ENCODE measurements around the gene SERPINE3. TPM values are rescaled to one million over a fixed set of nuclear protein-coding genes. Genes with fewer than 3 reads are reported as not detected.
A peak's percentile ranks its signal among the peaks of the same experiment; 100 is the strongest.

The SERPINE3 gene
- polyA plus RNA-seq, 1 donor from 2014 or later = not detected

DNA sequence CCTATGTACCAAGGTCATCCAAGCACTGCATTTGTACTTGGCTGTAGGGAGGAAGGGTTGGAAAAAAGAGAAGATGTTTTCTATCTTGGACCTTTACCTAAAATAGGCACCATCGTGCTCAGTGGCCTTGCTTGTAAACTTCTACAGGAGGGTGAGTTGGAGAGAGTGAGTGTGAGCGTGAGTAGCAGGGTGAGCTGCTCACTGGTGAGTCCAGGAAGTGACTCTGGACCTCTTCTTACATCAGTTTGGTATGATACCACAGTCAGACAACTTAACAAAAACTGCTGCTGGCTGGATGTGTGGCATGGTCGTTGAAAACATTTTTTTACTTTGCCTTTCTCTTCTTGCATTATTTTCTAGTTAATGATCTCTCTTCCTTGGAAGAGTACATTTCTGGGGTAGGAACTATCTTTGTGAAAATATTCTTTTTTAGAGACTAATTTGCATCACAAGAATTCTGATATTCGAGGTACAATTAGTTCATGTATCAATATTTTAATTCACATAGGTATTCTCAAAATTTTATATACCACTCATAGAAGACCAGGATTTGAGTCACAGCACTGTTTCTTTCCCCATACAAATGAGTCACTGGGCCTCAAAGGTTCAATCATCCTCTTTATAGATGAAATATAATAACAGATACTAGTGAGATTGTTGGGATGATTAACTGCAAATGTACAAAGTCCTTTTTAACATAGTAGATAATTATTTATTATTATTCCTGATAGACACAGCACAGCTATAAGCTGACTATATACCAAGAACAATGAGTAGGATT lies 651 bp downstream of the SERPINE3 start:
- H3K36me3 Mint-ChIP-seq = no peaks in the 10 kb centered on the region
- peaks cover 1% of the 10 kb centered on the region for H3K27me3 Mint-ChIP-seq
- no peaks in the 10 kb centered on the region for H3K9me3 Mint-ChIP-seq
- peak overlapping the region in 1 of 3 donors; percentile 22 for H3K27ac Mint-ChIP-seq
- H3K4me1 Mint-ChIP-seq = no peaks in the 10 kb centered on the region
- H3K4me3 Mint-ChIP-seq = no peak overlapping the region

DNA sequence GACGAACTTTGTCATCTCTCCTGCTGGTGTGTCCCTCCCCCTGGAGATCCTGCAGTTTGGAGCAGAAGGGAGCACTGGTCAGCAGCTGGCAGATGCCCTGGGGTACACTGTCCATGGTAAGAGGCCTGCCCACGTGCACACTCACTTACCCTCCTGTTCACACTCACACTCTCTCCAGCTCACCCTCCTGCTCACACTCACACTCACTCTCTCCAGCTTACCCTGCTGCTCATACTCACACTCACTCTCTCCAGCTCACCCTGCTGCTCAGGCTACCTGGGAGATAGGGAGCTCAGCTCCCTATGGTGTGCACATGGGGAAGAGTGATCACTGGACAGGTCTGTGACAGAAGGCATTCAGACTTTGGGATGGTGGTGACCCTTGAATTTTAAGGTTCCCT lies 1.7 kb downstream of the SERPINE3 start:
- H3K27ac Mint-ChIP-seq = no peak overlapping the region
- no peaks in the 10 kb centered on the region for H3K36me3 Mint-ChIP-seq
- H3K27me3 Mint-ChIP-seq = peaks cover 1% of the 10 kb centered on the region
- H3K4me1 Mint-ChIP-seq = no peaks in the 10 kb centered on the region
- no peak overlapping the region for H3K4me3 Mint-ChIP-seq
- no peaks in the 10 kb centered on the region for H3K9me3 Mint-ChIP-seq

DNA sequence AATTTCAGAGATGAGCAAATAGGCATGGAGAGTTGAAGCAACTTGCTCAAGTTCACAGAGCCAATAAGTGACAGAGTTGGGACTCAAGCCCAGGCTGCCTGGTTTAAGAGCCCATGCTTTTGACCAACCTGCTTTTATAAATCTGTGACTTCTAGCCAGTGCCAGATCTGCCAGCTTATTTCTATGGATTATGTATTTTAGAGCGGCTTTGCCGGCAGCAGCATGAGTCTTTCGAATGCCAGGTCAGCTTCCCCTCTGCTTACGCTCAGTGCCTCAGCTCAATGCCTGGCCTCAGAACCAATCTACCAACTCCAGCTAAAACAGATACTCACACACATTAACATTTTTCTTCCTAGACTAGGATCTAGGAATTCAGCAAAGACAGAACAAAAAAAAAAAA lies 2.3 kb downstream of the SERPINE3 start:
- peaks cover 1% of the 10 kb centered on the region for H3K27me3 Mint-ChIP-seq
- no peaks in the 10 kb centered on the region for H3K4me1 Mint-ChIP-seq
- H3K4me3 Mint-ChIP-seq = no peak overlapping the region
- no peaks in the 10 kb centered on the region for H3K36me3 Mint-ChIP-seq
- H3K27ac Mint-ChIP-seq = no peak overlapping the region
- no peaks in the 10 kb centered on the region for H3K9me3 Mint-ChIP-seq

DNA sequence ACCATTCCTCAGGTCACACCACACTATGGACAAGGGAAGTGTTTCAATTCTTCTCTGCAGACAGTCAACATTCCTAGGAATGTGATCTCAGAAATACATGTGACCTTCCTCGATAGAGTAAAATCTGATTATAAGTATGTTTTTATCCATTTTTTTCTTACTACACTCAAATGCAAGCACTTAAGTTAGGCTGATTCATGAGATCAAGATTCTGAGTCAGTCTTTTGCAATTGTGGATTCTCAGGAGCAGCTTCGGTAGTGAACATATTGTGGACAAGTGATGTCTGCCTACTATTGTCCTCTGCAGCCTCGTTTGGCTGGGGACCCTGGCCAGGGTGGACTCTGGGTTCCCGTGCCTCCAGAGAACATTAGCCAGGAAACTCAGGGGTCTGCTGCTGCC lies 3.2 kb downstream of the SERPINE3 start:
- Mint-ChIP-seq H3K4me1 (no peaks in the 10 kb centered on the region), H3K4me3 (no peak overlapping the region), H3K27me3 (no peaks in the 10 kb centered on the region), H3K9me3 (no peaks in the 10 kb centered on the region), H3K27ac (no peak overlapping the region), H3K36me3 (no peaks in the 10 kb centered on the region)

DNA sequence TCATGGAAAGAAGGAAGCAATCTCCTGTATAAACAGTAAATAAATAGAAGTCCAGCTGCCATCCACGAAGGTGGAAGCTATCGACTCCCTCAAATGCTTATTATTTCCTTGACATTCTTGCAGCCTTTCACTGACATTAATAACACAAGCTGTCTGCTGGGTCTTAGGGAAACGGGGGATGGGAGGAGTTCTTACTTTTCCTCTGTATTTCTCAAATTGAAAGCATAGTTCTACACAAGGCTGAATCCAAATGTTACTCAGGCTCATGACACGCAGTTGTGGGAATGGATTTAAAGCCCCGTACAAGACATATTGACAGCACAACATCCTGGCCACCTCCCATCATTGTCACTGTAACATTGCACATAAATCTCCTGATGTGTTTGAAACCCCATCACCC lies 4.0 kb downstream of the SERPINE3 start:
- Mint-ChIP-seq H3K36me3 (no peaks in the 10 kb centered on the region), H3K4me3 (no peak overlapping the region), H3K27me3 (no peaks in the 10 kb centered on the region), H3K4me1 (no peaks in the 10 kb centered on the region), H3K9me3 (no peaks in the 10 kb centered on the region), H3K27ac (no peak overlapping the region)

DNA sequence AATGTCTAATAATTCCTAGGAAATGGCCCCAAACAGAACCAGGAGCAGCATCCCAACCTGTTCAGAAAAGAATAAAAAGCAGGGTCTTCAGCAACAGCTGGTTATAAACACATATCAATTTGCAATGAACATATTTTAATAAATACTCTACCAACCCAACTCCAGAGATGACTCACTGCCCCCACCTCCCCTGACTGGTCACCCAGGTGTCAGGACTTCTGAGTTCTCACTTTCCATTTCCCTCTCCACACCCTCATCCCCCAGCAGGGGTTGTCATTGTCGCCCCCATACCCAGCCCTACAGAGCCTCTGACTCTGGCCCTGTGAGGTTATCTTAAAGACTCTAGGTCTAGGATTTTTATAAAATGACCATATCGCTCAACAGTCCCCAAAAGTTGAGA lies 6.9 kb downstream of the SERPINE3 start:
- Mint-ChIP-seq H3K9me3 (peaks cover 0 to 5% (median 0%) of the 10 kb centered on the region in 3 donors), H3K27ac (no peak overlapping the region), H3K27me3 (no peaks in the 10 kb centered on the region), H3K36me3 (peaks cover 1% of the 10 kb centered on the region), H3K4me1 (no peaks in the 10 kb centered on the region), H3K4me3 (peak overlapping the region in 1 of 4 donors; percentile 53)

DNA sequence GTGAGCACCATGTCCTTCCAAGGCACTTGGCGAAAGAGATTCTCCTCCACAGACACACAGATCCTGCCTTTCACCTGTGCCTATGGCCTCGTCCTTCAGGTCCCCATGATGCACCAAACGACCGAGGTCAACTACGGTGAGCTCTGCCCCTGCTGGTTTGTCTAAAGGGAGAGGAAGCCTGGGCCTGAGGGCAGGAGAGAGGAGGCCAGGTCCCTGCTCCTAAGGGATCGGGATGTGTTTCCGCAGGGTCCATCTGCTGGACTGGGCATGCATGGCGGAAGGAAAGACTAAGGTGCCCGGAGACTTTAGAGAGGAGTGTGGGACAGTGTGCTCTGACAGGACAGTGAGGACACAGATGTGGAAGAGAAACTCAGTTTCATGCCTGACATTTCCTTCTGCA lies 7.6 kb downstream of the SERPINE3 start:
- H3K27me3 Mint-ChIP-seq = no peaks in the 10 kb centered on the region
- no peak overlapping the region for H3K4me3 Mint-ChIP-seq
- no peak overlapping the region for H3K27ac Mint-ChIP-seq
- peaks cover 0 to 5% (median 0%) of the 10 kb centered on the region in 3 donors for H3K9me3 Mint-ChIP-seq
- peaks cover 5% of the 10 kb centered on the region for H3K36me3 Mint-ChIP-seq
- no peaks in the 10 kb centered on the region for H3K4me1 Mint-ChIP-seq

DNA sequence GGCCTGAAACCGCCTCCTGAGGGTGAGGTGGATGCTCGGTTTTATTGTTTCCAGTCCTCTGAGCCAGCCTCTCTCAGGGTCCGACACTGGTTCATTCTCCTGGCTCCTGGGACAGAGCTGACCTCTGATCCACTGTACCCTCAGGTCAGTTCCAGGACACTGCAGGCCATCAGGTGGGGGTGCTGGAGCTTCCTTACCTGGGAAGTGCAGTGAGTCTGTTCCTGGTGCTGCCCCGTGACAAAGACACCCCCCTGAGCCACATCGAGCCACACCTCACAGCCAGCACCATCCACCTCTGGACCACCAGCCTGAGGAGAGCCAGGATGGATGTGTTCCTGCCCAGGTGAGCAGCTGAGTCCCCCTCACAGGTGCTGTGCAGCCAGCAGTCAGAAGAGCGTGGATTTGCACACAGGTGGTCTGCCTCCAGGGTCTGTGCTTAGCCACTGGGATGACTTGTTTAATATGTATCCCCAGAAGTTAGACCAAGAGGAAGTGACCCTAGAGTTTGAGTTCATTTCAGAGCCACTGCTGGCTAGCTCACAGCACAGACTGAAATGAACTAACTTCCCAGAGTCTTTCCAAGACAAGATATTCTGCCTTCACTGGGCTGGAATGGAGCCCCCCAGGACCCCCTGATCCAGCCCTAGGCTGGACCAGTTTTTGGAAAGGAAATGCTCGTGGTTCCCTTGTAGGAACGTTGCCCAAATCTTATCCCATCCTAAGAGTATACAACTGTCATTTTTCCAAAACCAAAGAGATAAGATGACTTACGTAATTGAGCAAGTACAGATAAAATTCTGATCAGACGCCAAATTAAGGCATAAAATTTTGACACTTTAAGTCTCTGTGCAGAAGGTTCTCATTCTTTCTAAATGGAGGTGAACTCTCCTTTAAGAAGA lies 8.8 kb downstream of the SERPINE3 start:
- H3K36me3 Mint-ChIP-seq = peaks cover 7% of the 10 kb centered on the region

DNA sequence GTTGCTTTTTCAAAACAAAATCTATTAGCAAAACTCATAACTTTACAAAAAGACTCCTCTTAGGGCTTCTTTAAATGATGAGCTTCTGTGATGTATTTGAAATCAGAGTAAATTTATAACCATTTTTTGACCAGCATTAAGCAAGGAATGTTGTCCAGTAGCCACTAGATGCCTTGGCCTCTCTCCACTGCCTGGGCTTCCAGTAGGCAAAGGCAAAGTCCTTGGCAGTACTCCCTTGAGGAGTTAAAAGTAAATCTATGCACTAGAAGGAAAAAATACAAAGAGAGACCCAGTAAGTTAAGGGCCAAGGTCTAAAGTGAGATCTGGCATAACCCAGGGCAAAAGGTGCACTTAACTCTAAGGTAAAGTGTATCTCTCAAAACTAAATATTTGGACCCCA lies 9.5 kb downstream of the SERPINE3 start:
- Mint-ChIP-seq H3K27ac (no peak overlapping the region), H3K4me1 (no peaks in the 10 kb centered on the region), H3K9me3 (peaks cover 0 to 5% (median 2%) of the 10 kb centered on the region in 3 donors), H3K4me3 (no peak overlapping the region), H3K27me3 (no peaks in the 10 kb centered on the region), H3K36me3 (peaks cover 7% of the 10 kb centered on the region)

More for the DNA sequence above, 8.8 kb downstream of the SERPINE3 start:
- no peaks in the 10 kb centered on the region for H3K4me1 Mint-ChIP-seq
- no peaks in the 10 kb centered on the region for H3K27me3 Mint-ChIP-seq
- H3K27ac Mint-ChIP-seq = no peak overlapping the region
- no peak overlapping the region for H3K4me3 Mint-ChIP-seq
- peaks cover 0 to 5% (median 2%) of the 10 kb centered on the region in 3 donors for H3K9me3 Mint-ChIP-seq

DNA sequence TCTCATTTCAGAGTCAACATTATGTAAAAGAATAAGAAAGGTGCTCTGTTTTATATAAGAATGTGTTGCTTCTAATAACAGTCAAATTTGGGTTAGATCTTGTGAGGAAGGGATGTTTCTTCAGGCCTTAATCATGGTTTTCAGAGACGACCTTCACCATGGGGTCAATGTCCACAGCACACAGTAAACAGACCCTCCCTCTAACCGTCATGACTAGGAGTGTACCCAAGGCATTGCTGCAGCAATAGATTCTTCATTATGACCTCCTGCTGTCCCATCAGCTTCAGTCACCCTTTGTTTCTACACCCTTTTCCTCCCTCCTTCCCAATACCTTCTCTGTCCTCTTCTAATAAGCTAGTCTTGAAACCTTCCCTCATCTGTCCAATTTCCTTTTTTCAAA lies 15.7 kb downstream of the SERPINE3 start:
- H3K4me1 Mint-ChIP-seq = no peaks in the 10 kb centered on the region
- H3K4me3 Mint-ChIP-seq = no peak overlapping the region
- peaks cover 7% of the 10 kb centered on the region for H3K36me3 Mint-ChIP-seq
- H3K27me3 Mint-ChIP-seq = no peaks in the 10 kb centered on the region
- H3K9me3 Mint-ChIP-seq = peaks cover 0 to 5% (median 2%) of the 10 kb centered on the region in 3 donors
- H3K27ac Mint-ChIP-seq = no peak overlapping the region

DNA sequence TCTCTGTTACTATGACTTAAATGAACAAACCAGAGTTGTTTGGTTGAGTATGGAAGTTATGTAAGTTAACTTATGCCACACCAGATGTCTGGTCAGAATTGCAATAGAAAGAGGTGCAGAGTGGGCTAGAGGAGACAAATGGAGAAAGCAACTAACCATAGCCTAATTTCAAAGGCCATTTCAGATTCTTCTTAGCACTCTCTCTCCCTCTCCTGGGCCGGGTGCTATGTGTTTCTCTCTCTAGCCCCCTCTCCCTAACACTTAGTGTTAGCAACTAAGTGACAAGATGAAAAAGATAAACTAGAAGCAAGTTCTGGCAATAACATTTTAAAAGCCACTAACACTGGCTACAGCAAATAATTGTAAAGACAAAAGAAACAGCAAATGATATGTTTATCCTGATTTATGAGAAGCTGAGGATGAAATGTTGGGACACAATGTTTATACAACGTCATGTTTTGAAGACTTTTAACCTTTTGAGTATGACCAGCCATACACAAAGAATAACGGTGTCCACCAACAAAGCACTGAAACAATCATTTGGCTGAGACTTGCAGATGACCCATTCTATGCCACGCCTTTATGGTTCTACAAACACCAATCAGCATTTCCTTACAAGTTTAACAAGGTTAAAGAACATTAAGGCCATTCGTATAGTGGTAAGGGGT lies 18.6 kb downstream of the SERPINE3 start:
- Mint-ChIP-seq H3K27me3 (no peaks in the 10 kb centered on the region), H3K27ac (no peak overlapping the region), H3K4me1 (peaks cover 0 to 2% (median 0%) of the 10 kb centered on the region in 3 donors), H3K4me3 (no peak overlapping the region), H3K9me3 (no peaks in the 10 kb centered on the region), H3K36me3 (peaks cover 3% of the 10 kb centered on the region)

DNA sequence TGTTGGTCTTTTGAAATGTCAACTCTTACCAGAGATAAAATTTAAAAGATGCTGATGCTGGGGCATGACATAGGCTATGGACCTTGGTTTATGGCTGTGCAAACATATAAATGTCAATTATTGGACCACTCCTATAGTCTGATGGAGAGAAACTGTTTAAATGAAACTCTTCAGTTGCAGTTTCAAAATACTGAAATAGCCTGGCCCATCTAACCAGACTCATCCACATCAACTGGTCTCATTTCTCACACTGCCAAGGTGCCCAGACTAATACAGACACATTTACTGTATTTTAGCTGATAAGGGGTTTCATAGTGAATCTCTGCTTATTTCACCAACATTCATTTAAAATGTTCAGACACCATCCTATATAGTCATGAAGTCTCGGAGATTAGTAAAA lies 19.9 kb downstream of the SERPINE3 start:
- H3K36me3 Mint-ChIP-seq = peaks cover 4% of the 10 kb centered on the region
- no peak overlapping the region for H3K27ac Mint-ChIP-seq
- no peaks in the 10 kb centered on the region for H3K27me3 Mint-ChIP-seq
- no peak overlapping the region for H3K4me3 Mint-ChIP-seq
- H3K9me3 Mint-ChIP-seq = no peaks in the 10 kb centered on the region
- H3K4me1 Mint-ChIP-seq = peaks cover 0 to 2% (median 0%) of the 10 kb centered on the region in 3 donors

DNA sequence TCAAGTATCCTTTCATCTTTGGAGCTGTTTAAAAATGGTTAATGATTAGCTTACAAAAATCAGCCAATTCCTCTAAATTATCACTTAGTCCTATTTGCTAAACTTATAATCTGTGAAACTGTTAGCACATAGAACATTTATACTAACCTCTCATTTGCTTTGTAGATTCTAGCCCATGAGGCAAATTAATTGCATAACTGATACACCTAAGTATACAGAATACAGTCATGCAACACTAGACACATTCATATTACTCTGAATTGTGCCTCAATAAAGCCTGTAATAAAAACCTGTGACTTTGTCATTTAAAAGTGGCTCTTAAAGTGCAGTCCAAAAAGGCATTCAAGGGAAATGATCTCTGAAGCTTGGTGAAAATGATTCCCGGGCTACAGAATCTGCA lies 21.0 kb downstream of the SERPINE3 start:
- H3K36me3 Mint-ChIP-seq = peaks cover 6% of the 10 kb centered on the region
- no peak overlapping the region for H3K4me3 Mint-ChIP-seq
- H3K4me1 Mint-ChIP-seq = peaks cover 0 to 2% (median 0%) of the 10 kb centered on the region in 3 donors
- H3K27ac Mint-ChIP-seq = no peak overlapping the region
- H3K9me3 Mint-ChIP-seq = no peaks in the 10 kb centered on the region
- H3K27me3 Mint-ChIP-seq = no peaks in the 10 kb centered on the region

DNA sequence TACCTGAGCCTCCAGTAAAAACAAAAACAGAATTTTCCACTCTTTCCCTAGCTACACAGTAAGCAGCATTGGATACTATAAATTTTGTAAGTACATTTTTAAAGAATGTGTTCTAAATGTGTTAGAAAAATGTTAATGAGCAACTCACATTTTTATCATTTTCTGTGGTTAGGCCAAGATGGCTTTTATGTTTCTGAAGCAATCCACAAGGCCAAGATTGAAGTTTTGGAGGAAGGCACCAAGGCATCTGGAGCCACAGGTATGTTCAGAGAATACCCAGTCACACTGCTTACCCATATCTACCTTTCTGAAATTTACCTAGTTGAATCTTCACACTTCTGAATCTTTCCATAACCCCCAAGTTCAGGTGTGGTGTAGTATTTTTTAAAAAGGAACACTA lies 21.6 kb downstream of the SERPINE3 start:
- Mint-ChIP-seq H3K4me3 (no peak overlapping the region), H3K27me3 (no peaks in the 10 kb centered on the region), H3K27ac (no peak overlapping the region), H3K9me3 (no peaks in the 10 kb centered on the region), H3K36me3 (peaks cover 7% of the 10 kb centered on the region), H3K4me1 (peaks cover 0 to 2% (median 0%) of the 10 kb centered on the region in 3 donors)

DNA sequence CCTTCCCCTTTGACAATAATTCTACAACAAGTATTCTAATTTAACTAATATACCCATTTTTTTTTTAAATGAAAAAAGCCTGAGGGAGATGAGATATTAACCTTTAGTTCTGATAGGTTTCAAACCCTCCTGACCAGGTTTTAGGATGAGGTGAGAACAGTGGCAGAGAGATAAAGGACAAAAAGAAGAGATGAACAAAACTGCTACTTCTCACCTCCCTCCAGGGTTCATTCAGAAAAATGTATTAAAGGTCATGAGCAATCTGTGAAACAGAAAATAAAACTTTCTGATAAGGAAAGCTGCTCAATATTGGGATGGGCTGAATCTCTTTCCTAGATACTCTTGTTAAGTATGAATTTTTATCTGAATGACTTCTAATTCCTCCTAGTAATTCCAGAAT lies 24.1 kb downstream of the SERPINE3 start:
- H3K27ac Mint-ChIP-seq = no peak overlapping the region
- H3K4me1 Mint-ChIP-seq = peaks cover 0 to 4% (median 0%) of the 10 kb centered on the region in 3 donors
- no peaks in the 10 kb centered on the region for H3K9me3 Mint-ChIP-seq
- H3K4me3 Mint-ChIP-seq = no peak overlapping the region
- H3K36me3 Mint-ChIP-seq = peaks cover 9% of the 10 kb centered on the region
- no peaks in the 10 kb centered on the region for H3K27me3 Mint-ChIP-seq
